SK-N-SH treated with all-trans-retinoic acid at 6 μM for 48 hours (cell line): ENCODE data around the gene CDKN2A.
A peak's percentile ranks its signal among the peaks of the same experiment; 100 is the strongest.

Experiments
- ATAC-seq: fragments of 200-7000 bp; cut with Tn5 transposase; 3 replicates; pipeline ENCODE4 v1.9.1; 2020; ENCODE audit warnings: mild to moderate bottlenecking, moderate library complexity
- ARNTL ChIP-seq: fragments of 450-650 bp; formaldehyde crosslinking; IDR thresholded peaks from 2 replicates; pipeline ENCODE4 v1.5.0; 2020; ENCODE audit warnings: low read depth, mild to moderate bottlenecking, moderate library complexity, borderline replicate concordance
- BACH2 ChIP-seq: fragments of 250-450 bp; sonication (Bioruptor Pico); IDR thresholded peaks from 2 replicates; pipeline ENCODE4 v1.9.0; 2021; ENCODE audit warnings: mild to moderate bottlenecking, borderline replicate concordance
- CREB5 ChIP-seq: fragments of 250-450 bp; sonication (Bioruptor Pico); IDR thresholded peaks from 2 replicates; pipeline ENCODE4 v1.5.1; 2020; ENCODE audit warnings: low read depth, mild to moderate bottlenecking, moderate library complexity
- CSDC2 ChIP-seq: fragments of 250-450 bp; sonication (Bioruptor Pico); IDR thresholded peaks from 2 replicates; pipeline ENCODE4 v1.5.0; 2020; ENCODE audit warnings: mild to moderate bottlenecking, moderate library complexity
- ESRRG ChIP-seq: fragments of 250-450 bp; sonication (Bioruptor Pico); IDR thresholded peaks from 2 replicates; pipeline ENCODE4 v1.6.1; 2021; ENCODE audit warnings: mild to moderate bottlenecking
- GLIS3 ChIP-seq: fragments of 250-450 bp; sonication (Bioruptor Pico); IDR thresholded peaks from 2 replicates; pipeline ENCODE4 v1.5.0; 2020; ENCODE audit warnings: mild to moderate bottlenecking, moderate library complexity
- ISL1 ChIP-seq: fragments of 250-450 bp; sonication (Bioruptor Pico); IDR thresholded peaks from 2 replicates; pipeline ENCODE4 v2.1.2; 2022; ENCODE audit warnings: mild to moderate bottlenecking, moderate library complexity
- OSR1 ChIP-seq: fragments of 250-450 bp; sonication (Bioruptor Pico); IDR thresholded peaks from 2 replicates; pipeline ENCODE4 v1.8.0; 2022; ENCODE audit warnings: moderate library complexity, mild to moderate bottlenecking, inconsistent platforms
- PATZ1 ChIP-seq: fragments of 250-450 bp; sonication (Bioruptor Pico); IDR thresholded peaks from 2 replicates; pipeline ENCODE4 v1.8.0; 2020; ENCODE audit warnings: mild to moderate bottlenecking, moderate library complexity, borderline replicate concordance
- POU6F1 ChIP-seq: fragments of 250-450 bp; sonication (Bioruptor Pico); IDR thresholded peaks from 2 replicates; pipeline ENCODE4 v1.8.0; 2021; ENCODE audit warnings: low read depth, mild to moderate bottlenecking, moderate library complexity, borderline replicate concordance
- PPARA ChIP-seq: fragments of 250-450 bp; sonication (Bioruptor Pico); IDR thresholded peaks from 2 replicates; pipeline ENCODE4 v1.5.0; 2020; ENCODE audit warnings: mild to moderate bottlenecking, borderline replicate concordance
- TCF4 ChIP-seq: fragments of 250-450 bp; sonication (Bioruptor Pico); IDR thresholded peaks from 2 replicates; pipeline ENCODE4 v1.8.0; 2021; ENCODE audit warnings: mild to moderate bottlenecking, moderate library complexity, borderline replicate concordance
- TOX ChIP-seq: fragments of 250-450 bp; sonication (Bioruptor Pico); IDR thresholded peaks from 2 replicates; pipeline ENCODE4 v1.8.0; 2021; ENCODE audit warnings: mild to moderate bottlenecking, moderate library complexity, borderline replicate concordance
- TSHZ2 ChIP-seq: fragments of 250-450 bp; sonication (Bioruptor Pico); IDR thresholded peaks from 2 replicates; pipeline ENCODE4 v1.5.0; 2020; ENCODE audit warnings: mild to moderate bottlenecking, moderate library complexity
- ZC3H10 ChIP-seq: fragments of 250-450 bp; sonication (Bioruptor Pico); IDR thresholded peaks from 2 replicates; pipeline ENCODE4 v1.5.1; 2021; ENCODE audit warnings: mild to moderate bottlenecking, moderate library complexity
- ZFP30 ChIP-seq: fragments of 450-650 bp; formaldehyde crosslinking; IDR thresholded peaks from 2 replicates; pipeline ENCODE4 v1.5.0; 2022; ENCODE audit warnings: mild to moderate bottlenecking, moderate library complexity
- ZNF8 ChIP-seq: fragments of 450-650 bp; formaldehyde crosslinking; IDR thresholded peaks from 2 replicates; pipeline ENCODE4 v1.5.0; 2020; ENCODE audit warnings: mild to moderate bottlenecking, moderate library complexity
- TF ChIP-seq, protein P1 (sequence below): fragments of 250-450 bp; sonication (Bioruptor Pico); IDR thresholded peaks from 2 replicates; pipeline ENCODE4 v1.5.1; 2021; ENCODE audit warnings: mild to moderate bottlenecking, moderate library complexity

CDKN2A gene

DNA sequence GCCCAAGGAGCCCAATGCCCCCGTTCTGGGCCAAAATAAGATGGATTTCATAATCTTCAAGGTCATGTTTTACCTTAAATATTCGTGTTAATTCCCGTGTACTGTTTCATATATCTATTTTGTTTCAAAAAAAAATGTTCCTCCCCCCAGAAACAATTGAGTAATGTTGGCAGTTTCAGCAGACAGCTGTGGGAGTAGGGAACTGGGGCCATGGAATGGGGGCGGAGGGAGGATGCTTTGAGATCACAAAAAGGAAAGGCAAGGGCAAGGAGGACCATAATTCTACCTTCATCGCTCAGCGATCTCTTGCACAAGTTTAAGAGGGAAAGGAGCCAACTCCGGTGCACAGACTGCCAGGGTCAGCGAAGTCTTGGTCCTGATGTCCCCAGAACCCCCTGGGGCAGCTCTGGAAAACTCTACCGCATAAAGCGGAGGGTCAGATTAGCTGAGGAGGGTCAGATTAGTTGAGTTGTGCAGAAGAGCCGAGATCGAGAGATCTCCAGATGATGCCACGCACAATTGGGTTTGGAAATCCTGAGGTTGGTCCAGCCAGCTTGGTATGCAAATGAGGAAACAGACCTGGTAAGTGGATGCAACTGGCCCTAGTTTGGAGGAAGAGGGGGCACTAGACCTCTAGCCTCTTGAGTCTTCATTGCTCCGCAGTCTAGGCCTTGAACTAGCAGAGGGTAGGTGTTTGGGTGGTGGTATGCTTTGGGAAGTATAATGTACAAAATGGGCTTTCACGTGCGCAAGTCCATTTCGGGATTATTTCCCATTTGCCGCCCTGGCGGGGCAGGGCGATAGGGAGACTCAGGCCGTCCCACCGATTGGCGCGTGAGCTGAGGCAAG, 24.0 kb downstream of the CDKN2A start (continued):
- no peak for TF ChIP-seq POU6F1 (CRISPR knock-in tag)
- no peak for TF ChIP-seq BACH2

DNA sequence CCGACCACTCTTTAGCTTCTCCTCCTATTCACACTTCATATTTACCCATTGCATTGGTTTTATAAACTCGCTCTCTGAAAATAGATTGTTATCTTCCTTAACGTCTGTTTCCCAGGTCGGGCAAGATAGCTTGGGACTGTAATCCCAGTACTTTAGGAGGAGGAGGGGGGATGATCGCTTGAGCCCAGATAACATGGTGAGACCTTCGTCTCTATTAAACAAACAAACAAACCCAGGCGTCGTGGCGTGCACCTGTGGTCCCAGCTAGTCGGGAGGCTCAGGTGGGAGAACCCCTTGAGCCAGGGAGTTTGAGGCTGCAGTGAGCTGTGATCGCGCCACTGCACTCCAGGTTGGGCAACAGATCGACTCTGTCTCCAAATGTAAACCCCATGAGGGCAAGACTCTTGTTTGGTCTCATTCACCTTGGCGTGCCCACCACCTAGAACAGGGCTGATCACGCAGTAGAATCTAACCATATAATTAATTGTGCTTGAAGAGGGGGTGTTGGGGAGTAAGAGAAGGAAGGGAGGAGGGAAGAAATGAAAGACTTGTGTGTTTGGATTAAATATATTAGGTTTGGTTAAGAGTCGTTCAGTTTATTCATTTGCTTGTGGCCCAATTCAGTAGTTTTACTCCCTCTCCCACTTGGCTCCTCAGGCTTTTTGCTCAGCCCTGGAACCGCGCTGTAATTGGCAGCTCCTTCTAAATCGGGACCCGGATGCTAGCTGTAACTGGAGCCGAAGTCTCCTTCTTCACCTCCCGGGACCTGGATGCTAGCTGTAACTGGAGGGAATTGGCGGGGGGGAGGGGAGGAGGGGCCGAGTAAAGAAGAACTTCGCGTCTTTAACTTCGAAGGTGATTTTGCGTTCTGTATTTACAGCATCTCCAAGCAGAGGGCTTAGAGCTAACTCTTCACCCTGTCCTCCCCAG, 24.9 kb downstream of the CDKN2A start:
- no peak for TF ChIP-seq ZFP30 (CRISPR knock-in tag)
- no peak for TF ChIP-seq ZNF8 (CRISPR knock-in tag)
- TF ChIP-seq ZC3H10: no peak
- TF ChIP-seq BACH2: no peak
- no peak for TF ChIP-seq ARNTL (CRISPR knock-in tag)
- no peak for TF ChIP-seq CSDC2 (CRISPR knock-in tag)
- TF ChIP-seq, protein P1, sequence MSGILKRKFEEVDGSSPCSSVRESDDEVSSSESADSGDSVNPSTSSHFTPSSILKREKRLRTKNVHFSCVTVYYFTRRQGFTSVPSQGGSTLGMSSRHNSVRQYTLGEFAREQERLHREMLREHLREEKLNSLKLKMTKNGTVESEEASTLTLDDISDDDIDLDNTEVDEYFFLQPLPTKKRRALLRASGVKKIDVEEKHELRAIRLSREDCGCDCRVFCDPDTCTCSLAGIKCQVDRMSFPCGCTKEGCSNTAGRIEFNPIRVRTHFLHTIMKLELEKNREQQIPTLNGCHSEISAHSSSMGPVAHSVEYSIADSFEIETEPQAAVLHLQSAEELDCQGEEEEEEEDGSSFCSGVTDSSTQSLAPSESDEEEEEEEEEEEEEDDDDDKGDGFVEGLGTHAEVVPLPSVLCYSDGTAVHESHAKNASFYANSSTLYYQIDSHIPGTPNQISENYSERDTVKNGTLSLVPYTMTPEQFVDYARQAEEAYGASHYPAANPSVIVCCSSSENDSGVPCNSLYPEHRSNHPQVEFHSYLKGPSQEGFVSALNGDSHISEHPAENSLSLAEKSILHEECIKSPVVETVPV (CRISPR knock-in tag): no peak
- TF ChIP-seq GLIS3: no peak
- TF ChIP-seq PATZ1 (CRISPR knock-in tag): no peak
- TF ChIP-seq ESRRG (CRISPR knock-in tag): no peak
- no peak for TF ChIP-seq ISL1 (CRISPR knock-in tag)
- no peak for TF ChIP-seq CREB5 (CRISPR knock-in tag)
- TF ChIP-seq POU6F1 (CRISPR knock-in tag): no peak
- no peak for TF ChIP-seq TOX
- no peak for TF ChIP-seq PPARA (CRISPR knock-in tag)
- ATAC-seq: no peak

GRCh38 chr9:21968331-21969010, 25.7 kb downstream of the CDKN2A start:
- peak; percentile 59 for ATAC-seq
- TF ChIP-seq OSR1 (CRISPR knock-in tag) (no peak), PPARA (CRISPR knock-in tag) (no peak), TSHZ2 (CRISPR knock-in tag) (no peak), PATZ1 (CRISPR knock-in tag) (no peak), ZNF8 (CRISPR knock-in tag) (no peak), CSDC2 (CRISPR knock-in tag) (no peak), POU6F1 (CRISPR knock-in tag) (no peak), TCF4 (CRISPR knock-in tag) (no peak), ZC3H10 (no peak)
